KMS-11 (cell line): Measurements from ENCODE around the gene PHACTR3.

Experiments
- H2AFZ ChIP-seq: fragments of 200-600 bp; sonication (generic); 2 replicates; pipeline ENCODE4 v1.6.1; 2016; ENCODE audit warnings: antibody characterized with exemption, mixed run types, low read depth
- H3K27ac ChIP-seq: fragments of 200-600 bp; sonication (generic); 2 replicates; pipeline ENCODE4 v1.6.1; 2016; ENCODE audit warnings: mild to moderate bottlenecking, mixed run types
- H3K27me3 ChIP-seq: fragments of 200-600 bp; sonication (generic); 2 replicates; pipeline ENCODE4 v1.6.1; 2017; ENCODE audit warnings: mild to moderate bottlenecking, low read depth, mixed run types, moderate library complexity; ENCODE audit not compliant: insufficient read depth
- H3K36me3 ChIP-seq: fragments of 200-600 bp; sonication (generic); 2 replicates; pipeline ENCODE4 v1.6.1; 2017; ENCODE audit warnings: mild to moderate bottlenecking, mixed run types; ENCODE audit not compliant: insufficient read depth
- H3K4me1 ChIP-seq: fragments of 200-600 bp; sonication (generic); 2 replicates; pipeline ENCODE4 v1.6.1; 2016; ENCODE audit warnings: mild to moderate bottlenecking, low read depth, mixed run types; ENCODE audit not compliant: poor library complexity, severe bottlenecking
- H3K4me2 ChIP-seq: fragments of 200-600 bp; sonication (generic); 2 replicates; pipeline ENCODE4 v1.7.0; 2016; ENCODE audit warnings: mild to moderate bottlenecking, mixed run types
- H3K4me3 ChIP-seq: fragments of 200-600 bp; sonication (generic); IDR thresholded peaks from 2 replicates; pipeline ENCODE4 v1.6.1; 2017; ENCODE audit warnings: low read depth, low read length, mixed read lengths; ENCODE audit not compliant: insufficient read depth
- H3K79me2 ChIP-seq: fragments of 200-600 bp; sonication (generic); 2 replicates; pipeline ENCODE4 v1.6.1; 2016; ENCODE audit warnings: low read depth, mixed run types; ENCODE audit not compliant: insufficient read depth
- H3K9ac ChIP-seq: fragments of 200-600 bp; sonication (generic); 2 replicates; pipeline ENCODE4 v1.6.1; 2016; ENCODE audit warnings: mild to moderate bottlenecking, mixed run types
- H4K20me1 ChIP-seq: fragments of 200-600 bp; sonication (generic); 2 replicates; pipeline ENCODE4 v1.6.1; 2016; ENCODE audit warnings: mild to moderate bottlenecking, mixed run types; ENCODE audit not compliant: insufficient read depth
- CTCF ChIP-seq: fragments of 200-600 bp; sonication (generic); conservative IDR thresholded peaks from 2 replicates; pipeline ENCODE4 v1.6.1; 2017; ENCODE audit warnings: low read depth, mild to moderate bottlenecking, antibody characterized with exemption, low read length, moderate library complexity, mixed read lengths

The PHACTR3 gene

GRCh38 chr20:59575653-59576052, 28.7 kb upstream of the PHACTR3 start:
- Histone ChIP-seq H3K9ac (no peak overlapping the region), H3K4me1 (no peaks in the 10 kb centered on the region), H3K4me2 (no peak overlapping the region), H3K4me3 (no peak overlapping the region), H3K36me3 (no peaks in the 10 kb centered on the region), H3K27ac (no peak overlapping the region), H2AFZ (no peak overlapping the region), H3K79me2 (no peaks in the 10 kb centered on the region), H3K27me3 (peaks cover 17% of the 10 kb centered on the region; the same call in 1 of the 2 replicates), H4K20me1 (no peaks in the 10 kb centered on the region)
- no peak for TF ChIP-seq CTCF

GRCh38 chr20:59576216-59576953, 28.0 kb upstream of the PHACTR3 start:
- no peak overlapping the region for H3K9ac ChIP-seq
- H3K27me3 ChIP-seq = peaks cover 18% of the 10 kb centered on the region; the same call in 1 of the 2 replicates

GRCh38 chr20:59577037-59577808, 27.1 kb upstream of the PHACTR3 start:
- Histone ChIP-seq H3K9ac (no peak overlapping the region), H3K4me1 (no peaks in the 10 kb centered on the region), H4K20me1 (no peaks in the 10 kb centered on the region), H3K27ac (no peak overlapping the region), H3K27me3 (peaks cover 18% of the 10 kb centered on the region; the same call in 1 of the 2 replicates), H3K36me3 (no peaks in the 10 kb centered on the region), H3K4me3 (no peak overlapping the region), H3K79me2 (no peaks in the 10 kb centered on the region), H2AFZ (no peak overlapping the region), H3K4me2 (no peak overlapping the region)
- no peak for TF ChIP-seq CTCF

More at GRCh38 chr20:59576216-59576953, 28.0 kb upstream of the PHACTR3 start:
- Histone ChIP-seq H3K27ac (no peak overlapping the region), H2AFZ (no peak overlapping the region), H3K4me3 (no peak overlapping the region), H3K4me2 (no peak overlapping the region), H4K20me1 (no peaks in the 10 kb centered on the region), H3K4me1 (no peaks in the 10 kb centered on the region), H3K79me2 (no peaks in the 10 kb centered on the region), H3K36me3 (no peaks in the 10 kb centered on the region)
- no peak for TF ChIP-seq CTCF

- no peak overlapping the region for H3K27ac ChIP-seq
- H2AFZ ChIP-seq = no peak overlapping the region
- TF ChIP-seq CTCF = no peak
- no peaks in the 10 kb centered on the region for H3K79me2 ChIP-seq
- H3K27me3 ChIP-seq = peaks cover 18% of the 10 kb centered on the region; the same call in 1 of the 2 replicates
- H4K20me1 ChIP-seq = no peaks in the 10 kb centered on the region
- H3K36me3 ChIP-seq = no peaks in the 10 kb centered on the region
- no peak overlapping the region for H3K4me3 ChIP-seq
- no peak overlapping the region for H3K9ac ChIP-seq
- no peak overlapping the region for H3K4me2 ChIP-seq
- H3K4me1 ChIP-seq = no peaks in the 10 kb centered on the region
These were observed 26.4 kb upstream of the PHACTR3 start for GRCh38 chr20:59577809-59578435.
